GM12873 (cell line): Measurements from ENCODE around the gene MFSD6.

ENCODE experiments used
- TF ChIP-seq, protein P1 (sequence below): IDR thresholded peaks from 2 replicates; pipeline ENCODE4 v1.5.1; 2012; ENCODE audit warnings: low read depth, mild to moderate bottlenecking, moderate library complexity, low read length, control low read depth; ENCODE audit not compliant: insufficient read depth; ENCODE audit errors: missing control alignments

Gene MFSD6

DNA sequence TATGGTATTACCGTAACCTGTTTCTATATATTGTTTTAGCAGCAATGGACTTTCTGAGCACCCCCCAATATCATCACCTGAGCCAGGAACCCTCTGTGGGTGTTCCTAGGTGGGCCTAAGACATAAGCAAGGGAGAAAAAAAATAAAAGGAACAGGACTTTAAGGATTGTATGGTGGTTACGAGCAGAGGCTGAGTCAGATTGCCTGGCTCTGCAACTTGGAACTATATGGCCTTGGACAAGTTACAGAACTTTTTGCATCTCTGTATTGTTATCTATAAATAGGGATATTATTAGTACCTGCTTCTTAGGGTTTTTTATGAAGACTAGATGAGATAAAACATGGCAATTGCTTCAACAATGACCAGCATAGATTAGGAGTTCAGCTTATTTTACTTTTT, 34.9 kb downstream of the MFSD6 start:
- TF ChIP-seq, protein P1, sequence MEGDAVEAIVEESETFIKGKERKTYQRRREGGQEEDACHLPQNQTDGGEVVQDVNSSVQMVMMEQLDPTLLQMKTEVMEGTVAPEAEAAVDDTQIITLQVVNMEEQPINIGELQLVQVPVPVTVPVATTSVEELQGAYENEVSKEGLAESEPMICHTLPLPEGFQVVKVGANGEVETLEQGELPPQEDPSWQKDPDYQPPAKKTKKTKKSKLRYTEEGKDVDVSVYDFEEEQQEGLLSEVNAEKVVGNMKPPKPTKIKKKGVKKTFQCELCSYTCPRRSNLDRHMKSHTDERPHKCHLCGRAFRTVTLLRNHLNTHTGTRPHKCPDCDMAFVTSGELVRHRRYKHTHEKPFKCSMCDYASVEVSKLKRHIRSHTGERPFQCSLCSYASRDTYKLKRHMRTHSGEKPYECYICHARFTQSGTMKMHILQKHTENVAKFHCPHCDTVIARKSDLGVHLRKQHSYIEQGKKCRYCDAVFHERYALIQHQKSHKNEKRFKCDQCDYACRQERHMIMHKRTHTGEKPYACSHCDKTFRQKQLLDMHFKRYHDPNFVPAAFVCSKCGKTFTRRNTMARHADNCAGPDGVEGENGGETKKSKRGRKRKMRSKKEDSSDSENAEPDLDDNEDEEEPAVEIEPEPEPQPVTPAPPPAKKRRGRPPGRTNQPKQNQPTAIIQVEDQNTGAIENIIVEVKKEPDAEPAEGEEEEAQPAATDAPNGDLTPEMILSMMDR, result no peak

DNA sequence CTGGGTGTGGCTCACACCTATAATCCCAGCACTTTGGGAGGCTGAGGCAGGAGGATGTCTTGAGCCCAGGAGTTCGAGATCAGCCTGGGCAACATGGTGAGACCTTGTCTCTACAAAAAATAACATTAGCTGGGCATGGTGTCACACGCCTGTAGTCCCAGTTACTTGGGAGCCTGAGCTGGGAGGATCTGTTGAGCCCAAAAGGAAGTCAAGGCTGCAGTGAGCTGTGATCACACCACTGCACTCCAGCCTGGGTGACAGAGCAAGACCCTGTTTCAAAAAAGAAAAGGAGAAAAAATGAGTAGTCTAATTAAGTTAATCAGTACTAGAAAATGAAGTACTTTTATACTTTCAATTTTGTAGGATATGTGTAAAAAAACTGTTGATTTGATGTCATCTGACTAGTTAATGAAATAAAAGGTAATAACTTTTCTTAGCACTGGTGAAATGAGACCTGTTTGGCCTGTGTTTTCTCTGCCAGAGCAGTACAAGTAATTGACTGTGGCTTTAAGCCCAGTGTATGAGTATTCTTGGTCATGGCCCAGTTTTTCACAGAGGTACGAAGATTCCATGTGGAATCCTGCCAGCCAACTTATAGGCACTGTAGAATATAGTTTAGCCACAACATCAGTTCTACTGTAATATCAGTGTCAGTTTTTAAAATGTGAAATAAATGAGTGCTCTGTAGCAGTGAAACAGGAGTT, 35.8 kb downstream of the MFSD6 start:
- TF ChIP-seq, protein P1, result no peak

DNA sequence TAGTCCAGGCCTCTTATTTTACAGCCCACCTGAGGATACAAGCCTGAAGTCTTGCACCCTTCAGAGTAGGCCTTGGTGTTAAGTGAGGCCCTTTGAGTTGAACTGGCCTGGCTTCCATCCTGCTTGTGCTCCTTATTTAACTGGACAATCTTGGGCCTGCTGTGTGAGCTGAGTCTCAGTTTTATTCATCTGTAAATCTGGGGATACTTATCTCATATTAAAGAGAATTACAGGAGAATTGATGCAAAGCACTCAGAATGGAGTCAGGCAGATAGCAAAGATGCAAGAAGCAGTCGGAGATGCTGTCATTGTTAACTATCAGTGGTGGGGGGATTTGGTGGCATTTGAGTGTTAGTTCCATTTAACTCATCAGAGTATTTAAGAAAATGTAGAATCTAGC, 36.8 kb downstream of the MFSD6 start:
- TF ChIP-seq, protein P1, result no peak

DNA sequence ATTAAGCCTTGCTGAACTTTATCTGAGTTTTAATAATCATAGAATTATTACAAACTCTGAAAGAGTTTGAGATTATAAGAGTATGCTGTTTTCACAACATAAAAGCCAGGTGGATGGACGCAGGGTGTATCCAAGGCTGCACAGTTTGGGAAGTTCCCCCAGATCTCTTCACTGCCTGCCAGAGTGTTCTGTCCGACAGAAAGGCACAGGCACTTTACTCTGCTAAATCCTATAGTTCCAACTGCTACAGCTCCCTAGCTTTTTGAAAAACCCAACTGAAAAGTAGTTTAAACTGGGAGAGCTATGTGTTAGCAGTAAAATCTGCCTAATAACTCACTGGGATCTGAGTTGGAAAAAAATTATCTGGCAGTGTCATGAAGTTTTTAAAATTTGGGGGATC, 38.0 kb downstream of the MFSD6 start:
- TF ChIP-seq, protein P1, result no peak

DNA sequence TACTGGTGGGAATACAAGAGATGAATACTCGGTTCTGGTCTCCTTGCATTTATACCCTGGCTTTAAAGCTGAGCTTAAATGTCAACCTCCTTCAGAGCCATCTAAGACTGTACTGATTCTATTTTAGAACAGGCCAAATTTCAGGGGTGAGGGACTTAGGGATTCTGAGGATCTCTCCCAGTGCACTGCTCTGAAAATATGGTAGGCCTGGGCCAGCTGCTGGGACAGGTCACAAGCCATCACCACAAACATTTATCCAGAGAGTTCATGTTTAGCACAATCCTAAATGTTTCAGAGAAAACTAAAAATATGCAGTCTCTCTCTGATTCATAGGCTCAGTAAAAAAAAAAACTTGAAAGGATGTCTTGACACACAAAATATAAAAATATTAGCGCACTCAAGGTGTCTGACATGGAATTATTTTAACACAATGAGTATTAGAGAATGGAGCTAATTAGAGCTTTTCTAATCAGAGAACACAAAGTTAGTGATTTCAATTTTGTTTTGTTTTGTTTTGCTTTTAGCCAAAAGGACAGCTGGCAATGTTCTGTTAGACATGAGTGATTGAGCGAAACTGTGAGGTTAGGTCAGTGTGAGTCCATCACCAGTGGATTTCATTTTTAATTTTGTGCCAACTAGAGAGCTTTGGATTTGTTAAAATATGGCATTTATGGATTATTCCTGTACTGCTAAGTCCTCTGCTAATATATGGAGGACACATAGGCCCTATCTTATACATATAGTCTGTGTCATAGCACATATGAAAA, 38.8 kb downstream of the MFSD6 start:
- TF ChIP-seq, protein P1, result no peak

DNA sequence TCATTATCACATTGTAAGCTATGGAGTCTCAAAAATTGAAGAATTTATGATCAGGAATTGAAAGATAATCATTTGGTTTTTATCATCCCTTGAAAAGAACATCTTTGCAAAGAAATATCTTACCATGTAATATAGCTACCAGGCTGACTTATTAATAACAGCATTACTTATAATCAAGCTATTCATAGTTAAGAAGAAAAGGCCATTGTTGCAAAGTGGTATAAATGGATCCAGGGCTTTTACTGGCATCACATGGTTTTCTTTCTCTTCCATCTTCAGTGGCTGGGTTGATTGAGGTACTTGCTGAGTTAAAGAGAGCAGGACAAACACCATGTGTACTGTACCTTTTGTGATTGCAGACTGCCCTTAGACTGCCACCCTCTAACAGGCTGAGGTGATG, 39.6 kb downstream of the MFSD6 start:
- TF ChIP-seq, protein P1, result no peak

DNA sequence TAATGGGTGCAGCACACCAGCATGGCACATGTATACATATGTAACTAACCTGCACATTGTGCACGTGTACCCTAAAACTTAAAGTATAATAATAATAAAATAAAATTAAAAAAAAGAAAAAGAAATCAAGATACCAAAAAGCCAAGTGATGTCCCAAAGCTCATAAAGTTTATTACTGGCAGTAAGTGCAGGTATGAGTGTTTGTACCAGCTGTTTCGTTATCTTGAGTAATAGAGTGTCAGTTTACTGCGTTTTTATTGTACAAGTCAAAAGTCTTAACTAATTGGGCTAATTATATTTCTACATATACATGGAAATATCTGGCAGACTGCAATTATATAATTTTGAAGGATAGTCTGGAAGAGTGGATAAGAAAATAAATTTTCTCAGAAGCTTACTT, 41.8 kb downstream of the MFSD6 start:
- TF ChIP-seq, protein P1, result no peak
